Measurements from ENCODE around the gene VPS35.

VPS35 gene

DNA sequence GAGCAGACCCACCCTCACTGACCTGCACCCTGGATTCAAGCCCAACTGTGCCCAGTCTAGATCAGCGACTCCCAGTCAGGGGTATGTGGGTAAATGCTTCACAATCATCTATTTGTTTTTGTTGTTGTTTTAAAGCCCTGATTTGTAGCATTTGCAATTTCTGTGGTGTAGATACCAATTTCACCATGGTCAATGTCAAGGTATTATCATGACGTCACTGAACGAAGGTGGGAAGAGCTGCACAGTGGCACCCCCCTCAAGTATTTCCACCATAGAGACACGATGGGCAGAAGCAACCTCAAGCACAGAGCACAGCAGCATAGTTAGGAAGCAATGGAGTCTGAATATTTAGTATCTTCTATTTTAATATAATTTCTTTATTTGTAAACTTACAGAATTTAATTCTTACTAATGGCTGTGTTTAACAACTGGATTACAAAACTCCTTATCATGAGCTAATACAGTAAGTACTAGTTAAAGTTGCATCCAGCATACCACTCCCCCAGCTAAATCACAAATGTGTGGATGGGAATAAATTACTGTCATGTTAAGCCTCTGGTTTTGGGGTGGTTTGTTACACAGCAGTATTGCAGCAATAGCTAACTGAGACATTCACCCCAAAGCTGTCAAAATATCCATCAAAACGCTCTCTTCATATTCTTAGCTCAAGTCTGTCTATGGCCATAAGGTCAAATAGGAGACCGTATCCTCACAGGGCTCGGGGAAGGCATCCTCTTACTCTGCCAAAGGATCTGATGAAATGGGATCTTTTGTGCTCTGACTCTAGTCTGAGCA is 26.0 kb upstream of the VPS35 start:
- no peak for DNase-seq (ENCODE audit: low read depth, low spot score)
- H3K4me3 ChIP-seq (ENCODE audit: low read depth, low read length) = no peak overlapping the region
- TF ChIP-seq, protein P1, sequence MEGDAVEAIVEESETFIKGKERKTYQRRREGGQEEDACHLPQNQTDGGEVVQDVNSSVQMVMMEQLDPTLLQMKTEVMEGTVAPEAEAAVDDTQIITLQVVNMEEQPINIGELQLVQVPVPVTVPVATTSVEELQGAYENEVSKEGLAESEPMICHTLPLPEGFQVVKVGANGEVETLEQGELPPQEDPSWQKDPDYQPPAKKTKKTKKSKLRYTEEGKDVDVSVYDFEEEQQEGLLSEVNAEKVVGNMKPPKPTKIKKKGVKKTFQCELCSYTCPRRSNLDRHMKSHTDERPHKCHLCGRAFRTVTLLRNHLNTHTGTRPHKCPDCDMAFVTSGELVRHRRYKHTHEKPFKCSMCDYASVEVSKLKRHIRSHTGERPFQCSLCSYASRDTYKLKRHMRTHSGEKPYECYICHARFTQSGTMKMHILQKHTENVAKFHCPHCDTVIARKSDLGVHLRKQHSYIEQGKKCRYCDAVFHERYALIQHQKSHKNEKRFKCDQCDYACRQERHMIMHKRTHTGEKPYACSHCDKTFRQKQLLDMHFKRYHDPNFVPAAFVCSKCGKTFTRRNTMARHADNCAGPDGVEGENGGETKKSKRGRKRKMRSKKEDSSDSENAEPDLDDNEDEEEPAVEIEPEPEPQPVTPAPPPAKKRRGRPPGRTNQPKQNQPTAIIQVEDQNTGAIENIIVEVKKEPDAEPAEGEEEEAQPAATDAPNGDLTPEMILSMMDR (IDR thresholded peaks at IDR 0.05; ENCODE audit: low read depth, low read length) = no peak
- in situ Hi-C loops (cut with HindIII; ENCODE audit: low sequenced_read_pairs) = no loop called here

- DNase-seq (ENCODE audit: low read depth, low spot score) = no peak
- in situ Hi-C loops (cut with HindIII; ENCODE audit: low sequenced_read_pairs) = no loop called here
- H3K4me3 ChIP-seq (ENCODE audit: low read depth, low read length) = no peak overlapping the region
- TF ChIP-seq, protein P1 (IDR thresholded peaks at IDR 0.05; ENCODE audit: low read depth, low read length) = no peak
Measured at GRCh38 chr16:46713634-46714033, 24.7 kb upstream of the VPS35 start.

DNA sequence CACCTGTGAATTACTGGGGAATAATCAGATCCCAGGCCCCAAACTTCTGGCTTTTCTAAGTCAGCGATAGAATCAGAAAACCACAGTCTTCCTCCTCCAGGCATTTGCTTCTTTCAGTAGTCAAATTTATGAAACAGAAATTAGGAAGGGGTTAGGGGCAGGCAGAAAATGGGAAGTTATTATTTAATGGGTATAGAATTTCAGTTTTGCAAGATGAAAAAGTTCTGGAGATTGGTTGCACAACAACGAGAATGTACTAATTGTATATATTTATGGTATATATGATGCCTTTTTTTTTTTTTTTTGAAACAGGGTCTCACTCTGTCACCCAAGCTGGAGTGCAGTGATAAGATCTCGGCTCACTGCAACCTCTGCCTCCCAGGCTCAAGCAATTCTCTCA is 23.9 kb upstream of the VPS35 start:
- no peak overlapping the region for H3K4me3 ChIP-seq (ENCODE audit: low read depth, low read length)
- TF ChIP-seq, protein P1 (IDR thresholded peaks at IDR 0.05; ENCODE audit: low read depth, low read length) = no peak
- no peak for DNase-seq (ENCODE audit: low read depth, low spot score)
- in situ Hi-C loops (cut with HindIII; ENCODE audit: low sequenced_read_pairs) = no loop called here

DNA sequence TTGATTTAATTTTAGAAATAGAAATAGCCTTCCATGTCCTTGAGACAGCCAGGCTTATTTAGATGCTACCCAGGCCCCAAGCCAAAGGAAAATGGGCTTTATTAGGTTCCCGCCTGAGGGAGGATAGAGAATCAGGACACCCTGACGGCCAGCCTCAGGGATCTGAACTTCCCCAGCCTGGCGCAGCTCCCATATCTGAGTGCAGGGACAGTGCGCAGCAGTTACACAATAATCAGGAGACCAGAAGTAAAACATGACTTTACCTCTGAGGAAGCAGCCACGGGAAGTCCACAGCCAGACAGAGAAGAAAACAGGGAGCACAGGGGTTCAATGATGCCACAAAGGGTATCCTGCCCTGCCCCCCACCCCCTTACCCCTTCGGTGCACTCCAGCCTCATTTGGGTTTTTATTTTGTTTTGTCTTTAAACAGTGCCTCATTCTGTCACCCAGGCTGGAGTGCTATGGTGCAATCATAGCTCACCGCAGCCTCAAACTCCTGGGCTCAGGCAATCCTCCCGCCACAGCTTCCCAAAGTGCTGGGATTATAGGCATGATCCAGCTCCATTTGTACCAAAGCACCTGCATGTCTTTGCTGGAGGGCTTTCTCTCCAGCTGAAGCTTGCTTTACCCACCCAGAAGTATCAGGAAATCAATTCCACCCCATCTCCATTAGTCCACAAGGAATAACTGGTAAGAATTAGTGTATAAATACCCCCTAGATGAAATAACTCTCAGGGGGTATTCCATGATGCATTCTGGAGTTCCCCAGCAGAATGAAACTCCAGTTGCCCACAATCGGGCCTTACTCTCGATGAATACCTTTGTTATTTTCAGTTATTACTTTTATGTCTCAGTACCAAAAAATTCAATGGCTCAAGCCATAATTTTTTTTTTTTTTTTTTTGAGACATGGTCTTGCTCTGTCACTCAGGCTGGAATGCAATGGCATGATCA is 22.4 kb upstream of the VPS35 start:
- in situ Hi-C loops (cut with HindIII; ENCODE audit: low sequenced_read_pairs) = no loop called here
- no peak overlapping the region for H3K4me3 ChIP-seq (ENCODE audit: low read depth, low read length)
- TF ChIP-seq, protein P1 (IDR thresholded peaks at IDR 0.05; ENCODE audit: low read depth, low read length) = no peak
- no peak for DNase-seq (ENCODE audit: low read depth, low spot score)

GRCh38 chr16:46709469-46710005 is 20.6 kb upstream of the VPS35 start:
- in situ Hi-C loops (cut with HindIII; ENCODE audit: low sequenced_read_pairs) = no loop called here
- no peak overlapping the region for H3K4me3 ChIP-seq (ENCODE audit: low read depth, low read length)
- TF ChIP-seq, protein P1 (IDR thresholded peaks at IDR 0.05; ENCODE audit: low read depth, low read length) = no peak
- DNase-seq (ENCODE audit: low read depth, low spot score) = no peak

GRCh38 chr16:46706642-46707041 is 17.7 kb upstream of the VPS35 start:
- no peak for DNase-seq (ENCODE audit: low read depth, low spot score)
- in situ Hi-C loops (cut with HindIII; ENCODE audit: low sequenced_read_pairs) = no loop called here
- TF ChIP-seq, protein P1 (IDR thresholded peaks at IDR 0.05; ENCODE audit: low read depth, low read length) = no peak
- H3K4me3 ChIP-seq (ENCODE audit: low read depth, low read length) = no peak overlapping the region
